ENCODE measurements around the gene HLTF. TPM values are rescaled to one million over a fixed set of nuclear protein-coding genes. Genes with fewer than 3 reads are reported as not detected.

Gene HLTF
- total and polyA plus RNA-seq, 2 donors (not counting 1 experiment from before 2014, with no cell fraction given): 3.3 to 22.9 TPM

GRCh38 chr3:148992635-148993255 is 93.6 kb downstream of the HLTF start:
- Histone ChIP-seq H3K4me2 (replicated peaks; ENCODE audit: low read depth, low read length, poor library complexity, severe bottlenecking) (peak overlapping the region; percentile 94), H3K79me2 (ENCODE audit: control insufficient read depth, insufficient read depth, low read length) (no peaks in the 10 kb centered on the region), H3K36me3 (replicated peaks in 1 of 2; ENCODE audit: control extremely low read depth in 1 of 2, control insufficient read depth in 1 of 2, extremely low read depth in 1 of 2, insufficient read depth in 2 of 2, low read length in 1 of 2) (peaks cover 0 to 13% of the 10 kb centered on the region in 2 experiments), H3K9me3 (ENCODE audit: control extremely low read depth in 1 of 3, control insufficient read depth in 2 of 3, insufficient read depth in 1 of 3, low read length in 2 of 3) (no peaks in the 10 kb centered on the region), H3K27me3 (replicated peaks in 1 of 4; ENCODE audit: control extremely low read depth in 1 of 4, control insufficient read depth in 3 of 4, insufficient read depth in 4 of 4, low read length in 3 of 4) (no peaks in the 10 kb centered on the region), H3K4me3 (ENCODE audit: control extremely low read depth in 1 of 5, extremely low read depth in 1 of 5, insufficient read depth in 1 of 5, low read depth in 2 of 5, low read length in 4 of 5) (peak overlapping the region in 2 of 5 experiments; percentile 60 to 87), H4K20me1 (ENCODE audit: control insufficient read depth, insufficient read depth, low read length, poor library complexity, severe bottlenecking) (peaks cover 6% of the 10 kb centered on the region), H3K9ac (ENCODE audit: low read length) (peak overlapping the region; percentile 81), H2AFZ (ENCODE audit: insufficient read depth, low read depth, low read length, poor library complexity, severe bottlenecking) (peak overlapping the region; percentile 96), H3K27ac (ENCODE audit: low read length in 2 of 2) (no peak overlapping the region), H3K4me1 (ENCODE audit: control insufficient read depth in 2 of 2, insufficient read depth in 2 of 2, low read length in 2 of 2) (peaks cover 14 to 19% of the 10 kb centered on the region in 2 donors)
- H3K4me3 Mint-ChIP-seq: peak overlapping the region; percentile 84
- ATAC-seq (ENCODE audit: low read depth) (no peak), DNase-seq (no peak)
- no peaks in the 10 kb centered on the region for H3K27me3 Mint-ChIP-seq
- H3K27ac Mint-ChIP-seq: peak overlapping the region; percentile 76
- ChIA-PET POLR2A (no interaction called here), CTCF (interaction anchor here (1.0 to 1.4 kb wide), 2 partner anchors 94 to 127 kb away, joined by 3 read pairs; no protein-coding TSS in a partner anchor)
- intact Hi-C loops (cut with micrococcal nuclease): loop anchor here (5.0 to 10.0 kb wide), 2 partner anchors 135 to 822 kb away; partner anchors contain the start of genes HPS3 and RNF13
- 92% methylated on average over 4 of the region's 10 CpGs for WGBS (ENCODE audit: insufficient coverage)
- TF ChIP-seq EZH2 (IDR thresholded peaks at IDR 0.05; ENCODE audit: borderline replicate concordance, insufficient read depth, low read depth, low read length, poor library complexity, severe bottlenecking) (no peak), CTCF (IDR thresholded peaks at IDR 0.05) (no peak)
- peaks cover 15% of the 10 kb centered on the region for H3K4me1 Mint-ChIP-seq
- H3K9me3 Mint-ChIP-seq (ENCODE audit: insufficient read depth): no peaks in the 10 kb centered on the region

- no peak for ATAC-seq (ENCODE audit: low read depth)
- H3K4me2 ChIP-seq (replicated peaks; ENCODE audit: low read depth, low read length, poor library complexity, severe bottlenecking): peak overlapping the region; percentile 94
- POLR2A ChIA-PET: no interaction called here
- H3K36me3 ChIP-seq (replicated peaks in 1 of 2; ENCODE audit: control extremely low read depth in 1 of 2, control insufficient read depth in 1 of 2, extremely low read depth in 1 of 2, insufficient read depth in 2 of 2, low read length in 1 of 2): peaks cover 0 to 13% of the 10 kb centered on the region in 2 experiments
- no peaks in the 10 kb centered on the region for H3K79me2 ChIP-seq (ENCODE audit: control insufficient read depth, insufficient read depth, low read length)
- no peaks in the 10 kb centered on the region for H3K9me3 ChIP-seq (ENCODE audit: control extremely low read depth in 1 of 3, control insufficient read depth in 2 of 3, insufficient read depth in 1 of 3, low read length in 2 of 3)
- H3K27ac ChIP-seq (ENCODE audit: low read length in 2 of 2): peak overlapping the region; percentile 41 to 73
- H3K4me1 ChIP-seq (ENCODE audit: control insufficient read depth in 2 of 2, insufficient read depth in 2 of 2, low read length in 2 of 2): peaks cover 14 to 19% of the 10 kb centered on the region in 2 donors
- peak overlapping the region; percentile 96 for H2AFZ ChIP-seq (ENCODE audit: insufficient read depth, low read depth, low read length, poor library complexity, severe bottlenecking)
- H3K27me3 Mint-ChIP-seq: no peaks in the 10 kb centered on the region
- TF ChIP-seq EZH2 (IDR thresholded peaks at IDR 0.05; ENCODE audit: borderline replicate concordance, insufficient read depth, low read depth, low read length, poor library complexity, severe bottlenecking) (no peak), CTCF (IDR thresholded peaks at IDR 0.05) (no peak)
- peak overlapping the region; percentile 80 for H3K27ac Mint-ChIP-seq
- H4K20me1 ChIP-seq (ENCODE audit: control insufficient read depth, insufficient read depth, low read length, poor library complexity, severe bottlenecking): peaks cover 6% of the 10 kb centered on the region
- peak overlapping the region; percentile 85 for H3K4me3 Mint-ChIP-seq
- H3K27me3 ChIP-seq (replicated peaks in 1 of 4; ENCODE audit: control extremely low read depth in 1 of 4, control insufficient read depth in 3 of 4, insufficient read depth in 4 of 4, low read length in 3 of 4): no peaks in the 10 kb centered on the region
- H3K9me3 Mint-ChIP-seq (ENCODE audit: insufficient read depth): no peaks in the 10 kb centered on the region
- peak; percentile 47 for DNase-seq
- peaks cover 15% of the 10 kb centered on the region for H3K4me1 Mint-ChIP-seq
- CTCF ChIA-PET: interaction anchor here (0.7 to 1.7 kb wide), 6 partner anchors 8 to 137 kb away, joined by 3 to 4 read pairs (median 4); partner anchors contain the start of gene HPS3
- H3K9ac ChIP-seq (ENCODE audit: low read length): peak overlapping the region; percentile 81
- H3K4me3 ChIP-seq (ENCODE audit: control extremely low read depth in 1 of 5, extremely low read depth in 1 of 5, insufficient read depth in 1 of 5, low read depth in 2 of 5, low read length in 4 of 5): peak overlapping the region; percentile 60 to 93 (median 86)
- intact Hi-C loops (cut with micrococcal nuclease): loop anchor here (5.0 to 10.0 kb wide), 2 partner anchors 135 to 823 kb away; partner anchors contain the start of genes HPS3 and RNF13
- WGBS (ENCODE audit: insufficient coverage): 4% methylated on average over 33 of the region's 34 CpGs
These were observed 94.2 kb downstream of the HLTF start for GRCh38 chr3:148992027-148992634.
